GM23338 (cell line): ENCODE results near the gene STXBP2. TPM values are rescaled to one million over a fixed set of nuclear protein-coding genes. Genes with fewer than 3 reads are reported as not detected.

ENCODE experiments used
- ATAC-seq: fragments of 200-7000 bp; cut with Tn5 transposase; 3 replicates; pipeline ENCODE4 v1.9.1; 2020
- DNase-seq: peaks from one replicate; pipeline ENCODE4 v3.0.0-alpha.2; 2015; ENCODE audit warnings: low spot score
- H2AFZ ChIP-seq: fragments of 200-600 bp; sonication (generic); 2 replicates; pipeline ENCODE4 v1.8.0; 2016; ENCODE audit warnings: antibody characterized with exemption, mild to moderate bottlenecking, moderate library complexity
- H3F3A ChIP-seq: fragments of 200-600 bp; sonication (generic); replicated peaks from 2 replicates; pipeline ENCODE4 v1.8.0; 2017; ENCODE audit warnings: antibody characterized with exemption, mixed run types, low read depth
- H3K27ac ChIP-seq: fragments of 200-600 bp; sonication (generic); 2 replicates; pipeline ENCODE4 v1.6.1; 2016; ENCODE audit warnings: low read depth
- H3K27me3 ChIP-seq: fragments of 200-600 bp; sonication (generic); 2 replicates; pipeline ENCODE4 v1.8.0; 2016; ENCODE audit warnings: mild to moderate bottlenecking, mixed run types, moderate library complexity; ENCODE audit not compliant: insufficient read depth
- H3K36me3 ChIP-seq: fragments of 200-600 bp; sonication (generic); 2 replicates; pipeline ENCODE4 v1.8.0; 2016; ENCODE audit warnings: mild to moderate bottlenecking; ENCODE audit not compliant: insufficient read depth
- H3K4me1 ChIP-seq: fragments of 200-600 bp; sonication (generic); 2 replicates; pipeline ENCODE4 v1.8.0; 2016; ENCODE audit warnings: mild to moderate bottlenecking, moderate library complexity; ENCODE audit not compliant: insufficient read depth
- H3K4me2 ChIP-seq: fragments of 200-600 bp; sonication (generic); 2 replicates; pipeline ENCODE4 v1.7.1; 2017; ENCODE audit warnings: mixed run types
- H3K4me3 ChIP-seq: fragments of 200-600 bp; sonication (generic); 2 replicates; pipeline ENCODE4 v1.6.1; 2016; ENCODE audit warnings: mixed run types
- H3K79me2 ChIP-seq: fragments of 200-600 bp; sonication (generic); replicated peaks from 2 replicates; pipeline ENCODE4 v1.8.0; 2017; ENCODE audit warnings: mild to moderate bottlenecking; ENCODE audit not compliant: insufficient read depth
- H3K9me2 ChIP-seq: fragments of 200-600 bp; sonication (generic); 2 replicates; pipeline ENCODE4 v1.8.0; 2017; ENCODE audit not compliant: insufficient read depth
- H4K20me1 ChIP-seq: fragments of 200-600 bp; sonication (generic); replicated peaks from 2 replicates; pipeline ENCODE4 v1.8.0; 2017; ENCODE audit warnings: mild to moderate bottlenecking; ENCODE audit not compliant: insufficient read depth
- H3K27ac Mint-ChIP-seq: 2 replicates; pipeline ENCODE4 v1.8.0; 2020; ENCODE audit warnings: inconsistent platforms, mild to moderate bottlenecking, moderate library complexity, mixed read lengths
- H3K27me3 Mint-ChIP-seq: 3 replicates; pipeline ENCODE4 v1.8.0; 2022; ENCODE audit warnings: low read depth, mild to moderate bottlenecking, moderate library complexity, mixed read lengths, inconsistent platforms; ENCODE audit not compliant: insufficient read depth, poor library complexity
- H3K36me3 Mint-ChIP-seq: 3 replicates; pipeline ENCODE4 v1.8.0; 2021; ENCODE audit warnings: low read depth, mild to moderate bottlenecking, inconsistent platforms, moderate library complexity, mixed read lengths
- H3K4me1 Mint-ChIP-seq: 3 replicates; pipeline ENCODE4 v1.8.0; 2020; ENCODE audit warnings: mild to moderate bottlenecking, inconsistent platforms, mixed read lengths
- H3K4me3 Mint-ChIP-seq: 3 replicates; pipeline ENCODE4 v1.8.0; 2021; ENCODE audit warnings: moderate library complexity, mild to moderate bottlenecking, inconsistent platforms, mixed read lengths
- H3K9me3 Mint-ChIP-seq: 3 replicates; pipeline ENCODE4 v1.8.0; 2020; ENCODE audit warnings: moderate library complexity, mild to moderate bottlenecking, inconsistent platforms, mixed read lengths
- CREB1 ChIP-seq: fragments of 250-450 bp; sonication (Bioruptor Pico); IDR thresholded peaks from 2 replicates; pipeline ENCODE4 v1.5.0; 2020; ENCODE audit warnings: low read depth, mild to moderate bottlenecking, moderate library complexity
- EZH2 ChIP-seq: fragments of 200-600 bp; sonication (generic); IDR thresholded peaks from one replicate; pipeline ENCODE4 v1.8.0; 2017; ENCODE audit warnings: antibody characterized with exemption, mild to moderate bottlenecking, low read depth; ENCODE audit not compliant: unreplicated experiment
- EZH2phosphoT487 ChIP-seq: fragments of 200-600 bp; sonication (generic); IDR thresholded peaks from one replicate; pipeline ENCODE4 v1.8.1; 2018; ENCODE audit warnings: antibody characterized with exemption; ENCODE audit not compliant: unreplicated experiment
- JUNB ChIP-seq: IDR thresholded peaks from one replicate; pipeline ENCODE4 v1.6.1; 2016; ENCODE audit warnings: antibody characterized with exemption; ENCODE audit not compliant: unreplicated experiment
- POLR2AphosphoS5 ChIP-seq: IDR thresholded peaks from 2 replicates; pipeline ENCODE4 v1.6.1; 2016; ENCODE audit warnings: antibody characterized with exemption, low read depth
- STAT1 ChIP-seq: IDR thresholded peaks from one replicate; pipeline ENCODE4 v1.6.1; 2016; ENCODE audit warnings: antibody characterized with exemption; ENCODE audit not compliant: unreplicated experiment
- ZNF114 ChIP-seq: fragments of 250-450 bp; sonication (Bioruptor Pico); IDR thresholded peaks from 2 replicates; pipeline ENCODE4 v1.5.0; 2020; ENCODE audit warnings: mild to moderate bottlenecking, moderate library complexity
- ZNF331 ChIP-seq: fragments of 250-450 bp; sonication (Bioruptor Pico); IDR thresholded peaks from 2 replicates; pipeline ENCODE4 v1.5.0; 2020; ENCODE audit warnings: low read depth, mild to moderate bottlenecking, moderate library complexity
- polyA plus RNA-seq: library from polyadenylated mRNA; unstranded; fragments of >200 nt; fragmentation: Nextera tagmentation; extraction: Ambion mirVana; gene quantifications from 2 replicates; pipeline ENCODE4 v1.2.1, GENCODE V29; 2016
- total RNA-seq: library from RNA; depleted of rRNA; stranded (reverse); fragments of >200 nt; shearing (Covaris generic); gene quantifications from 2 replicates; pipeline ENCODE4 v1.2.3, GENCODE V29; 2014
- TF ChIP-seq, protein P1 (sequence below), 2 experiments: fragments of 200-600 bp in 1 of 2; sonication (generic) in 1 of 2; conservative IDR thresholded peaks; 2 replicates each; pipeline versions ENCODE4 v1.5.1 to v1.6.1; 2016 to 2017; ENCODE audit warnings: antibody characterized with exemption in 2 of 2, low read depth in 2 of 2, mild to moderate bottlenecking in 2 of 2, moderate library complexity in 1 of 2
- TF ChIP-seq, protein P2 (sequence below): IDR thresholded peaks from one replicate; pipeline ENCODE4 v1.6.1; 2018; ENCODE audit warnings: antibody characterized with exemption; ENCODE audit not compliant: unreplicated experiment
- TF ChIP-seq, protein P3 (sequence below): fragments of 250-450 bp; sonication (Bioruptor Pico); IDR thresholded peaks from 2 replicates; pipeline ENCODE4 v1.5.0; 2020; ENCODE audit warnings: mild to moderate bottlenecking, moderate library complexity
- TF ChIP-seq, protein P4 (sequence below): IDR thresholded peaks from 2 replicates; pipeline ENCODE4 v1.6.1; 2016; ENCODE audit warnings: antibody characterized with exemption

The STXBP2 gene
- total and polyA plus RNA-seq, 2 experiments from 2014 or later = 42.6 to 55.8 TPM

DNA sequence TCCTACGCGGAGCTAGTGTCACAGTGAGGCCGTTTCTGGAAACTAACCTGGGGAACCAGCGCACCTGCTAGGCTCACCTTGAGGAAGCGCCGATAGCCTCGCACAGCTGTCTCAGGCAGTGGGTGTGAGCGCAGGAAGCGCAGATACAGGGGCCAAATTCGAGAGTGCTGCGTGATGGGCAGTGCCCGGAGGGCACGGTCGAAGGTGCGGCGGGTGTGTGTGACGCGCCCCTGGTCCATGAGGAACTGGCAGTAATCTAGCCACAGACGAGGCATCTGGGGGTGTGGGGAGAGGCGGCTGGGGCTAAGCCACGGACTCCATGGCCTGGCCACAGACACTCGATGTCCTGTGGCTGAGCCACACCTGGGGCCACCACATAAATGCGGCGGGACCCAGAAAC is 9.7 kb upstream of the STXBP2 start:
- H3K27ac Mint-ChIP-seq = no peak overlapping the region
- H3K4me3 ChIP-seq = no peak overlapping the region
- peaks cover 8% of the 10 kb centered on the region for H4K20me1 ChIP-seq
- peaks cover 14% of the 10 kb centered on the region; the same call in 1 of the 2 replicates for H3K4me1 ChIP-seq
- H3K36me3 ChIP-seq = no peaks in the 10 kb centered on the region; the same call in 1 of the 2 replicates
- H3K27me3 ChIP-seq = no peaks in the 10 kb centered on the region
- H3K4me1 Mint-ChIP-seq = peaks cover 16% of the 10 kb centered on the region
- ATAC-seq = no peak
- H3K79me2 ChIP-seq = peaks cover 43% of the 10 kb centered on the region
- TF ChIP-seq, protein P1, sequence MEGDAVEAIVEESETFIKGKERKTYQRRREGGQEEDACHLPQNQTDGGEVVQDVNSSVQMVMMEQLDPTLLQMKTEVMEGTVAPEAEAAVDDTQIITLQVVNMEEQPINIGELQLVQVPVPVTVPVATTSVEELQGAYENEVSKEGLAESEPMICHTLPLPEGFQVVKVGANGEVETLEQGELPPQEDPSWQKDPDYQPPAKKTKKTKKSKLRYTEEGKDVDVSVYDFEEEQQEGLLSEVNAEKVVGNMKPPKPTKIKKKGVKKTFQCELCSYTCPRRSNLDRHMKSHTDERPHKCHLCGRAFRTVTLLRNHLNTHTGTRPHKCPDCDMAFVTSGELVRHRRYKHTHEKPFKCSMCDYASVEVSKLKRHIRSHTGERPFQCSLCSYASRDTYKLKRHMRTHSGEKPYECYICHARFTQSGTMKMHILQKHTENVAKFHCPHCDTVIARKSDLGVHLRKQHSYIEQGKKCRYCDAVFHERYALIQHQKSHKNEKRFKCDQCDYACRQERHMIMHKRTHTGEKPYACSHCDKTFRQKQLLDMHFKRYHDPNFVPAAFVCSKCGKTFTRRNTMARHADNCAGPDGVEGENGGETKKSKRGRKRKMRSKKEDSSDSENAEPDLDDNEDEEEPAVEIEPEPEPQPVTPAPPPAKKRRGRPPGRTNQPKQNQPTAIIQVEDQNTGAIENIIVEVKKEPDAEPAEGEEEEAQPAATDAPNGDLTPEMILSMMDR (conservative IDR thresholded peaks at IDR 0.05; ENCODE audit: low read depth in 2 of 2) = no peak
- TF ChIP-seq STAT1 = no peak
- TF ChIP-seq, protein P2, sequence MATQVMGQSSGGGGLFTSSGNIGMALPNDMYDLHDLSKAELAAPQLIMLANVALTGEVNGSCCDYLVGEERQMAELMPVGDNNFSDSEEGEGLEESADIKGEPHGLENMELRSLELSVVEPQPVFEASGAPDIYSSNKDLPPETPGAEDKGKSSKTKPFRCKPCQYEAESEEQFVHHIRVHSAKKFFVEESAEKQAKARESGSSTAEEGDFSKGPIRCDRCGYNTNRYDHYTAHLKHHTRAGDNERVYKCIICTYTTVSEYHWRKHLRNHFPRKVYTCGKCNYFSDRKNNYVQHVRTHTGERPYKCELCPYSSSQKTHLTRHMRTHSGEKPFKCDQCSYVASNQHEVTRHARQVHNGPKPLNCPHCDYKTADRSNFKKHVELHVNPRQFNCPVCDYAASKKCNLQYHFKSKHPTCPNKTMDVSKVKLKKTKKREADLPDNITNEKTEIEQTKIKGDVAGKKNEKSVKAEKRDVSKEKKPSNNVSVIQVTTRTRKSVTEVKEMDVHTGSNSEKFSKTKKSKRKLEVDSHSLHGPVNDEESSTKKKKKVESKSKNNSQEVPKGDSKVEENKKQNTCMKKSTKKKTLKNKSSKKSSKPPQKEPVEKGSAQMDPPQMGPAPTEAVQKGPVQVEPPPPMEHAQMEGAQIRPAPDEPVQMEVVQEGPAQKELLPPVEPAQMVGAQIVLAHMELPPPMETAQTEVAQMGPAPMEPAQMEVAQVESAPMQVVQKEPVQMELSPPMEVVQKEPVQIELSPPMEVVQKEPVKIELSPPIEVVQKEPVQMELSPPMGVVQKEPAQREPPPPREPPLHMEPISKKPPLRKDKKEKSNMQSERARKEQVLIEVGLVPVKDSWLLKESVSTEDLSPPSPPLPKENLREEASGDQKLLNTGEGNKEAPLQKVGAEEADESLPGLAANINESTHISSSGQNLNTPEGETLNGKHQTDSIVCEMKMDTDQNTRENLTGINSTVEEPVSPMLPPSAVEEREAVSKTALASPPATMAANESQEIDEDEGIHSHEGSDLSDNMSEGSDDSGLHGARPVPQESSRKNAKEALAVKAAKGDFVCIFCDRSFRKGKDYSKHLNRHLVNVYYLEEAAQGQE = no peak
- TF ChIP-seq ZNF331 (CRISPR knock-in tag) = no peak
- TF ChIP-seq JUNB = no peak
- TF ChIP-seq POLR2AphosphoS5 = no peak
- TF ChIP-seq EZH2phosphoT487 = no peak
- no peak for TF ChIP-seq ZNF114
- TF ChIP-seq, protein P3, sequence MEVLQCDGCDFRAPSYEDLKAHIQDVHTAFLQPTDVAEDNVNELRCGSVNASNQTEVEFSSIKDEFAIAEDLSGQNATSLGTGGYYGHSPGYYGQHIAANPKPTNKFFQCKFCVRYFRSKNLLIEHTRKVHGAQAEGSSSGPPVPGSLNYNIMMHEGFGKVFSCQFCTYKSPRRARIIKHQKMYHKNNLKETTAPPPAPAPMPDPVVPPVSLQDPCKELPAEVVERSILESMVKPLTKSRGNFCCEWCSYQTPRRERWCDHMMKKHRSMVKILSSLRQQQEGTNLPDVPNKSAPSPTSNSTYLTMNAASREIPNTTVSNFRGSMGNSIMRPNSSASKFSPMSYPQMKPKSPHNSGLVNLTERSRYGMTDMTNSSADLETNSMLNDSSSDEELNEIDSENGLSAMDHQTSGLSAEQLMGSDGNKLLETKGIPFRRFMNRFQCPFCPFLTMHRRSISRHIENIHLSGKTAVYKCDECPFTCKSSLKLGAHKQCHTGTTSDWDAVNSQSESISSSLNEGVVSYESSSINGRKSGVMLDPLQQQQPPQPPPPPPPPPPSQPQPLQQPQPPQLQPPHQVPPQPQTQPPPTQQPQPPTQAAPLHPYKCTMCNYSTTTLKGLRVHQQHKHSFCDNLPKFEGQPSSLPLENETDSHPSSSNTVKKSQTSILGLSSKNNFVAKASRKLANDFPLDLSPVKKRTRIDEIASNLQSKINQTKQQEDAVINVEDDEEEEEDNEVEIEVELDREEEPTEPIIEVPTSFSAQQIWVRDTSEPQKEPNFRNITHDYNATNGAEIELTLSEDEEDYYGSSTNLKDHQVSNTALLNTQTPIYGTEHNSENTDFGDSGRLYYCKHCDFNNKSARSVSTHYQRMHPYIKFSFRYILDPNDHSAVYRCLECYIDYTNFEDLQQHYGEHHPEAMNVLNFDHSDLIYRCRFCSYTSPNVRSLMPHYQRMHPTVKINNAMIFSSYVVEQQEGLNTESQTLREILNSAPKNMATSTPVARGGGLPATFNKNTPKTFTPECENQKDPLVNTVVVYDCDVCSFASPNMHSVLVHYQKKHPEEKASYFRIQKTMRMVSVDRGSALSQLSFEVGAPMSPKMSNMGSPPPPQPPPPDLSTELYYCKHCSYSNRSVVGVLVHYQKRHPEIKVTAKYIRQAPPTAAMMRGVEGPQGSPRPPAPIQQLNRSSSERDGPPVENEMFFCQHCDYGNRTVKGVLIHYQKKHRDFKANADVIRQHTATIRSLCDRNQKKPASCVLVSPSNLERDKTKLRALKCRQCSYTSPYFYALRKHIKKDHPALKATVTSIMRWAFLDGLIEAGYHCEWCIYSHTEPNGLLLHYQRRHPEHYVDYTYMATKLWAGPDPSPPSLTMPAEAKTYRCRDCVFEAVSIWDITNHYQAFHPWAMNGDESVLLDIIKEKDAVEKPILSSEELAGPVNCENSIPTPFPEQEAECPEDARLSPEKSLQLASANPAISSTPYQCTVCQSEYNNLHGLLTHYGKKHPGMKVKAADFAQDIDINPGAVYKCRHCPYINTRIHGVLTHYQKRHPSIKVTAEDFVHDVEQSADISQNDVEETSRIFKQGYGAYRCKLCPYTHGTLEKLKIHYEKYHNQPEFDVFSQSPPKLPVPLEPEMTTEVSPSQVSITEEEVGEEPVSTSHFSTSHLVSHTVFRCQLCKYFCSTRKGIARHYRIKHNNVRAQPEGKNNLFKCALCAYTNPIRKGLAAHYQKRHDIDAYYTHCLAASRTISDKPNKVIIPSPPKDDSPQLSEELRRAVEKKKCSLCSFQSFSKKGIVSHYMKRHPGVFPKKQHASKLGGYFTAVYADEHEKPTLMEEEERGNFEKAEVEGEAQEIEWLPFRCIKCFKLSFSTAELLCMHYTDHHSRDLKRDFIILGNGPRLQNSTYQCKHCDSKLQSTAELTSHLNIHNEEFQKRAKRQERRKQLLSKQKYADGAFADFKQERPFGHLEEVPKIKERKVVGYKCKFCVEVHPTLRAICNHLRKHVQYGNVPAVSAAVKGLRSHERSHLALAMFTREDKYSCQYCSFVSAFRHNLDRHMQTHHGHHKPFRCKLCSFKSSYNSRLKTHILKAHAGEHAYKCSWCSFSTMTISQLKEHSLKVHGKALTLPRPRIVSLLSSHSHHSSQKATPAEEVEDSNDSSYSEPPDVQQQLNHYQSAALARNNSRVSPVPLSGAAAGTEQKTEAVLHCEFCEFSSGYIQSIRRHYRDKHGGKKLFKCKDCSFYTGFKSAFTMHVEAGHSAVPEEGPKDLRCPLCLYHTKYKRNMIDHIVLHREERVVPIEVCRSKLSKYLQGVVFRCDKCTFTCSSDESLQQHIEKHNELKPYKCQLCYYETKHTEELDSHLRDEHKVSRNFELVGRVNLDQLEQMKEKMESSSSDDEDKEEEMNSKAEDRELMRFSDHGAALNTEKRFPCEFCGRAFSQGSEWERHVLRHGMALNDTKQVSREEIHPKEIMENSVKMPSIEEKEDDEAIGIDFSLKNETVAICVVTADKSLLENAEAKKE (CRISPR knock-in tag) = no peak
- TF ChIP-seq CREB1 (CRISPR knock-in tag) = no peak
- TF ChIP-seq, protein P4, sequence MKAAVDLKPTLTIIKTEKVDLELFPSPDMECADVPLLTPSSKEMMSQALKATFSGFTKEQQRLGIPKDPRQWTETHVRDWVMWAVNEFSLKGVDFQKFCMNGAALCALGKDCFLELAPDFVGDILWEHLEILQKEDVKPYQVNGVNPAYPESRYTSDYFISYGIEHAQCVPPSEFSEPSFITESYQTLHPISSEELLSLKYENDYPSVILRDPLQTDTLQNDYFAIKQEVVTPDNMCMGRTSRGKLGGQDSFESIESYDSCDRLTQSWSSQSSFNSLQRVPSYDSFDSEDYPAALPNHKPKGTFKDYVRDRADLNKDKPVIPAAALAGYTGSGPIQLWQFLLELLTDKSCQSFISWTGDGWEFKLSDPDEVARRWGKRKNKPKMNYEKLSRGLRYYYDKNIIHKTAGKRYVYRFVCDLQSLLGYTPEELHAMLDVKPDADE = no peak
- TF ChIP-seq EZH2 = no peak
- no peaks in the 10 kb centered on the region for H3K9me2 ChIP-seq
- no peak overlapping the region for H3K27ac ChIP-seq
- no peaks in the 10 kb centered on the region for H3F3A ChIP-seq
- H3K4me3 Mint-ChIP-seq = no peak overlapping the region
- H3K9me3 Mint-ChIP-seq = no peaks in the 10 kb centered on the region; the same call in 2 of the 3 replicates
- peaks cover 13% of the 10 kb centered on the region for H3K27me3 Mint-ChIP-seq
- peaks cover 18% of the 10 kb centered on the region for H3K36me3 Mint-ChIP-seq
- H2AFZ ChIP-seq = no peak overlapping the region
- no peak for DNase-seq
- H3K4me2 ChIP-seq = no peak overlapping the region
